Kidney (tissue), 14 donors: ENCODE measurements around the gene KIAA1549. TPM values are rescaled to one million over a fixed set of nuclear protein-coding genes. Genes with fewer than 3 reads are reported as not detected.
"Not testable (repeated sequence)": the region's sequence is repeated elsewhere in the genome, so short reads cannot be mapped to it uniquely, and the experiment has no call there.

Experiments used
- DNase-seq, 5 donors: peaks; one replicate each; pipeline ENCODE4 v3.0.0-alpha.2; 2013 to 2020
- FAIRE-seq: peaks from 2 replicates; lab custom pipeline; 2012; peaks lifted over from hg19 to GRCh38; lab: Jason Lieb, UNC
- H3K27ac ChIP-seq, 2 donors: one replicate each; pipeline ENCODE4 v1.7.0; 2013; ENCODE audit warnings: low read depth in 2 of 2, low read length in 2 of 2, inconsistent platforms in 1 of 2
- H3K27me3 ChIP-seq: one replicate; pipeline ENCODE4 v1.7.1; 2013; ENCODE audit warnings: low read length, inconsistent platforms; ENCODE audit not compliant: control insufficient read depth, insufficient read depth
- H3K36me3 ChIP-seq, 3 donors: one replicate each; pipeline versions ENCODE4 v1.7.0 to v1.7.1; 2013; ENCODE audit warnings: low read length in 3 of 3, control low read depth in 1 of 3, inconsistent platforms in 1 of 3; ENCODE audit not compliant: insufficient read depth in 3 of 3, control insufficient read depth in 2 of 3
- H3K4me1 ChIP-seq, 3 donors: one replicate each; pipeline versions ENCODE4 v1.7.0 to v1.7.1; 2013; ENCODE audit warnings: low read length in 3 of 3, inconsistent platforms in 1 of 3, low read depth in 1 of 3; ENCODE audit not compliant: control insufficient read depth in 2 of 3, insufficient read depth in 2 of 3
- H3K4me3 ChIP-seq, 3 donors: one replicate each; pipeline versions ENCODE4 v1.7.0 to v1.8.1; 2013; ENCODE audit warnings: low read length in 3 of 3, control low read depth in 1 of 3, inconsistent platforms in 1 of 3
- H3K9ac ChIP-seq, 3 donors: one replicate each; pipeline versions ENCODE4 v1.7.0 to v1.7.1; 2013; ENCODE audit warnings: low read length in 3 of 3, control low read depth in 1 of 3, inconsistent platforms in 1 of 3
- H3K9me3 ChIP-seq, 3 donors: one replicate each; pipeline versions ENCODE4 v1.7.0 to v1.7.1; 2013; ENCODE audit warnings: low read length in 3 of 3, control low read depth in 1 of 3, inconsistent platforms in 1 of 3; ENCODE audit not compliant: control insufficient read depth in 2 of 3, insufficient read depth in 1 of 3
- intact Hi-C: fragments of 100-400 bp; cut with DNase I; formaldehyde crosslinking; loops from one replicate; pipeline ENCODE4 v1.11.1; 2022
- polyA plus RNA-seq: library from polyadenylated mRNA; stranded (reverse); fragments of 350-450 nt; fragmentation: Illumina TruSeq; extraction: RNeasy Lipid Tissue Mini Kit (QIAGEN cat#74804); gene quantifications from one replicate; pipeline ENCODE4 v1.2.3, GENCODE V29; 2014; ENCODE audit warnings: low read depth, low replicate concordance; ENCODE audit not compliant: insufficient read depth
- total RNA-seq: library from RNA; stranded (reverse); fragmentation: NEBNext Ultra II Directional; extraction: Animal tissue kit (Norgen Biotek cat#: 25700); gene quantifications from one replicate; pipeline ENCODE4 v1.2.1, GENCODE V29; 2021
- TF ChIP-seq, protein P1 (sequence below): IDR thresholded peaks from 3 replicates; pipeline ENCODE4 v1.5.1; 2012; ENCODE audit warnings: mild to moderate bottlenecking, moderate library complexity, borderline replicate concordance; ENCODE audit not compliant: insufficient read depth; ENCODE audit errors: extremely low read depth
- donor health status: control.
- donor health status: control.
- donor health status: control.
- donor health status: control.
- donor health status: control.
- donor health status: DM: yes; HTN: yes; CAD: no.
- donor health status: Normal renal cell carcinoma (clear cell type).

Gene KIAA1549
- total and polyA plus RNA-seq, 2 donors from 2014 or later, result 1.8 to 10.1 TPM

GRCh38 chr7:138978541-138979184 is 2.5 kb downstream of the KIAA1549 start:
- TF ChIP-seq, protein P1, sequence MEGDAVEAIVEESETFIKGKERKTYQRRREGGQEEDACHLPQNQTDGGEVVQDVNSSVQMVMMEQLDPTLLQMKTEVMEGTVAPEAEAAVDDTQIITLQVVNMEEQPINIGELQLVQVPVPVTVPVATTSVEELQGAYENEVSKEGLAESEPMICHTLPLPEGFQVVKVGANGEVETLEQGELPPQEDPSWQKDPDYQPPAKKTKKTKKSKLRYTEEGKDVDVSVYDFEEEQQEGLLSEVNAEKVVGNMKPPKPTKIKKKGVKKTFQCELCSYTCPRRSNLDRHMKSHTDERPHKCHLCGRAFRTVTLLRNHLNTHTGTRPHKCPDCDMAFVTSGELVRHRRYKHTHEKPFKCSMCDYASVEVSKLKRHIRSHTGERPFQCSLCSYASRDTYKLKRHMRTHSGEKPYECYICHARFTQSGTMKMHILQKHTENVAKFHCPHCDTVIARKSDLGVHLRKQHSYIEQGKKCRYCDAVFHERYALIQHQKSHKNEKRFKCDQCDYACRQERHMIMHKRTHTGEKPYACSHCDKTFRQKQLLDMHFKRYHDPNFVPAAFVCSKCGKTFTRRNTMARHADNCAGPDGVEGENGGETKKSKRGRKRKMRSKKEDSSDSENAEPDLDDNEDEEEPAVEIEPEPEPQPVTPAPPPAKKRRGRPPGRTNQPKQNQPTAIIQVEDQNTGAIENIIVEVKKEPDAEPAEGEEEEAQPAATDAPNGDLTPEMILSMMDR, result no peak
- Histone ChIP-seq H3K4me3 (peak overlapping the region in 1 of 3 donors; percentile 85), H3K36me3 (no peaks in the 10 kb centered on the region), H3K9ac (no peak overlapping the region), H3K9me3 (no peaks in the 10 kb centered on the region), H3K4me1 (peaks cover 0 to 17% (median 15%) of the 10 kb centered on the region in 3 donors), H3K27me3 (no peaks in the 10 kb centered on the region), H3K27ac (no peak overlapping the region)
- DNase-seq (no peak), FAIRE-seq (no peak)
- intact Hi-C loops, result no loop called here

GRCh38 chr7:138976161-138976560 is 5.0 kb downstream of the KIAA1549 start:
- H3K9ac ChIP-seq, H3K27me3 ChIP-seq, H3K36me3 ChIP-seq, FAIRE-seq, intact Hi-C loops, H3K4me3 ChIP-seq, DNase-seq, H3K9me3 ChIP-seq, H3K27ac ChIP-seq: not testable (repeated sequence)
- H3K4me1 ChIP-seq, result peaks cover 0 to 15% (median 13%) of the 10 kb centered on the region in 3 donors

GRCh38 chr7:138975343-138976104 is 5.7 kb downstream of the KIAA1549 start:
- TF ChIP-seq, protein P1, result no peak
- H3K9ac ChIP-seq, result no peak overlapping the region
- H3K27ac ChIP-seq, result no peak overlapping the region
- DNase-seq, result peak in 1 of 5 donors; percentile 13
- no peak for FAIRE-seq
- no peaks in the 10 kb centered on the region for H3K9me3 ChIP-seq
- no peaks in the 10 kb centered on the region for H3K36me3 ChIP-seq
- no peaks in the 10 kb centered on the region for H3K27me3 ChIP-seq
- H3K4me3 ChIP-seq, result no peak overlapping the region
- intact Hi-C loops, result no loop called here
- H3K4me1 ChIP-seq, result peaks cover 0 to 15% (median 13%) of the 10 kb centered on the region in 3 donors

GRCh38 chr7:138974675-138975292 is 6.4 kb downstream of the KIAA1549 start:
- Histone ChIP-seq H3K4me3 (no peak overlapping the region), H3K27ac (no peak overlapping the region), H3K4me1 (peaks cover 0 to 15% (median 8%) of the 10 kb centered on the region in 3 donors), H3K9me3 (no peaks in the 10 kb centered on the region), H3K9ac (no peak overlapping the region), H3K27me3 (no peaks in the 10 kb centered on the region), H3K36me3 (no peaks in the 10 kb centered on the region)
- intact Hi-C loops, result no loop called here
- DNase-seq (no peak), FAIRE-seq (no peak)
- TF ChIP-seq, protein P1, result no peak
